ENCODE measurements around the gene ZNF586. TPM values are rescaled to one million over a fixed set of nuclear protein-coding genes. Genes with fewer than 3 reads are reported as not detected.
A peak's percentile ranks its signal among the peaks of the same experiment; 100 is the strongest.

Gene ZNF586
- total and polyA plus RNA-seq, 10 of the 15 experiments (the other 5 are each of a cell fraction or from before 2014, with no cell fraction given) = 3.9 to 24.2 (median 15.0) TPM

- TF ChIP-seq, protein P1, sequence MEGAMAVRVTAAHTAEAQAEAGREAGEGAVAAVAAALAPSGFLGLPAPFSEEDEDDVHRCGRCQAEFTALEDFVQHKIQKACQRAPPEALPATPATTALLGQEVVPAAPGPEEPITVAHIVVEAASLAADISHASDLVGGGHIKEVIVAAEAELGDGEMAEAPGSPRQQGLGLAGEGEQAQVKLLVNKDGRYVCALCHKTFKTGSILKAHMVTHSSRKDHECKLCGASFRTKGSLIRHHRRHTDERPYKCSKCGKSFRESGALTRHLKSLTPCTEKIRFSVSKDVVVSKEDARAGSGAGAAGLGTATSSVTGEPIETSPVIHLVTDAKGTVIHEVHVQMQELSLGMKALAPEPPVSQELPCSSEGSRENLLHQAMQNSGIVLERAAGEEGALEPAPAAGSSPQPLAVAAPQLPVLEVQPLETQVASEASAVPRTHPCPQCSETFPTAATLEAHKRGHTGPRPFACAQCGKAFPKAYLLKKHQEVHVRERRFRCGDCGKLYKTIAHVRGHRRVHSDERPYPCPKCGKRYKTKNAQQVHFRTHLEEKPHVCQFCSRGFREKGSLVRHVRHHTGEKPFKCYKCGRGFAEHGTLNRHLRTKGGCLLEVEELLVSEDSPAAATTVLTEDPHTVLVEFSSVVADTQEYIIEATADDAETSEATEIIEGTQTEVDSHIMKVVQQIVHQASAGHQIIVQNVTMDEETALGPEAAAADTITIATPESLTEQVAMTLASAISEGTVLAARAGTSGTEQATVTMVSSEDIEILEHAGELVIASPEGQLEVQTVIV (IDR thresholded peaks at IDR 0.05; ENCODE audit: borderline replicate concordance, partially characterized antibody) = no peak
- TF ChIP-seq SUPT20H (IDR thresholded peaks at IDR 0.05; ENCODE audit: borderline replicate concordance, control insufficient read depth, low read depth, low read length) (no peak), IRF5 (IDR thresholded peaks at IDR 0.05; ENCODE audit: borderline replicate concordance) (no peak)
Observed at GRCh38 chr19:57813919-57814504, 44.5 kb downstream of the ZNF586 start (continued).

DNA sequence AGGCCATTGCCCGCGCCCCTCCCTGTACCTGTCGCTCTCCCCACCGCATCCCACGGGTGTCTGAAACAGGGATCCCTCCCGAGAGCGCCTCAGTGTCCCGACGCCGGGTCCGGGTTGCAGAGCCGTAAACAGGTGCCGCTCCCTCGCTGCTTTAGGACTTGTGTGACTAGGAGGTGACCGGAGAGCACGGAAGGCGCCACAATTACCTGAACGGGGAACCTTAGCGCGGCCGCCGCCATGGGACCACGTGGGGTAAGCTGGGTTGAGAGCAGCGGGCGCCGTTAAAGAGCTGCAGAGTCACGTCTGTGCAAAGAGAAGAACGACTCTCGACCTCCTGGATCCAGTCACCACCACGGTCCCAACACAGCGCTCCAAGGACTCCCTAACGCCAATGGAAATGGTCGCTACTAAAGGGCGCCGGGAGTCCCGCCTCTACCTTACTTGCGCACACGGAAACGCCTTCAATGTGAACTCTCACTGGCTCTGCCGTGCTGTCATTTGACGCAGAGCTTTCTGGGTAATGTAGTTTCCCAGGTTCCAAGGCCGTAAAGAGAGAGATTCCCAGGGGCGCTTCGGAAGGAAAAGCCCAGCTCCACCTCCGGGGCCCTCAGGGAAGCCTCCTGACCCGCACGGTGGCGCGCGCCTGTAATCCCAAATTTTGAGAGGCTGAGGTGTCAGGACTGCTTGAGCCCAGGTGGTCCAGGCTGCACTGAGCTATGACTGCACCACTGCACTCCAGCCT lies 45.2 kb downstream of the ZNF586 start, which contains the start of gene ZNF552:
ZNF552 (minus strand) TSS at position 409 of the 742 bp plus-strand sequence; CDS start at position 239, 170 bp downstream.
- H3K36me3 ChIP-seq (ENCODE audit: control insufficient read depth in 2 of 2, insufficient read depth in 2 of 2, low read length in 1 of 2) = peaks cover 0 to 3% of the 10 kb centered on the region in 2 experiments; a peak in 2 of 4 replicates
- ChIA-PET CTCF (interaction anchor here (0.9 kb wide), 1 partner anchor 12 kb away, joined by 3 read pairs; no protein-coding TSS in a partner anchor), RAD21 (ENCODE audit: unreplicated experiment) (no interaction called here), SMC1A (ENCODE audit: uncharacterized antibody, unreplicated experiment) (no interaction called here), POLR2A (interaction anchor here (0.6 to 1.2 kb wide), 4 partner anchors 11 to 29 kb away, joined by 3 to 4 read pairs (median 3); no protein-coding TSS in a partner anchor)
- ATAC-seq = peak; percentile 88
- no peaks in the 10 kb centered on the region for H3K9me3 ChIP-seq (replicated peaks; ENCODE audit: control insufficient read depth, insufficient read depth, low read length)
- H3K4me1 ChIP-seq (ENCODE audit: control insufficient read depth, insufficient read depth, low read length) = peaks cover 8% of the 10 kb centered on the region
- DNase-seq (ENCODE audit: low read depth, low spot score) = peak; percentile 71
- intact Hi-C loops (cut with micrococcal nuclease; ENCODE audit: unreplicated experiment) = no loop called here
- in situ Hi-C loops (cut with MboI) = loop anchor here (25.0 kb wide), 1 partner anchor 1677 kb away; the partner anchor contains the start of gene ZNF444
- peak within 1 kb of the TSS; percentile 93 for H3K4me3 ChIP-seq
- peak within 1 kb of the TSS; percentile 82 for H3K27ac ChIP-seq (ENCODE audit: control insufficient read depth, insufficient read depth)
- peak; percentile 54 for FAIRE-seq
- no peaks in the 10 kb centered on the region for H3K27me3 ChIP-seq (replicated peaks in 1 of 2; ENCODE audit: control insufficient read depth in 2 of 2, insufficient read depth in 2 of 2, low read length in 1 of 2)
- H2AFZ ChIP-seq (ENCODE audit: control insufficient read depth, low read depth, low read length) = peak within 1 kb of the TSS; percentile 88
- H4K20me1 ChIP-seq (ENCODE audit: control insufficient read depth, insufficient read depth) = no peaks in the 10 kb centered on the region
- WGBS (ENCODE audit: insufficient coverage, insufficient replicate concordance, low lambda C conversion rate, missing lambda C conversion rate) = 1% methylated on average over 50 of the region's 50 CpGs
- H3K4me2 ChIP-seq (ENCODE audit: control insufficient read depth, insufficient read depth) = peak within 1 kb of the TSS; percentile 98
- H3K9ac ChIP-seq (ENCODE audit: control insufficient read depth, insufficient read depth, low read length) = peak within 1 kb of the TSS; percentile 92
- BruUV-seq (replicated peaks) = no TSS peak
- peaks cover 19% of the 10 kb centered on the region for H3K79me2 ChIP-seq (ENCODE audit: control insufficient read depth, insufficient read depth, low read length)
- TF ChIP-seq ATF2 (IDR thresholded peaks at IDR 0.05; ENCODE audit: low read length) = no peak
- TF ChIP-seq TCF3 (IDR thresholded peaks at IDR 0.05; ENCODE audit: borderline replicate concordance, insufficient read depth, low read depth, low read length) = no peak
- TF ChIP-seq RELA (IDR thresholded peaks at IDR 0.05; ENCODE audit: borderline replicate concordance, partially characterized antibody) = peak; percentile 73
- TF ChIP-seq RCOR1 (conservative IDR thresholded peaks at IDR 0.05; ENCODE audit: low read depth, low read length) = no peak
- TF ChIP-seq NRF1 (conservative IDR thresholded peaks at IDR 0.05; ENCODE audit: low read depth, low read length) = peak; percentile 48
- TF ChIP-seq EZH2 (IDR thresholded peaks at IDR 0.05; ENCODE audit: borderline replicate concordance, control insufficient read depth, low read depth, low read length) = no peak
- TF ChIP-seq NR2C1 (IDR thresholded peaks at IDR 0.05) = peak; percentile 68
- no peak for TF ChIP-seq CHD4 (IDR thresholded peaks at IDR 0.05)
- peak; percentile 55; the same call in 1 of the 2 replicates for TF ChIP-seq RAD51 (IDR thresholded peaks at IDR 0.05)
- TF ChIP-seq CBX3 (IDR thresholded peaks at IDR 0.05; ENCODE audit: borderline replicate concordance, low read depth) = no peak
- no peak for TF ChIP-seq PAX8 (IDR thresholded peaks at IDR 0.05)
- TF ChIP-seq MXI1 (IDR thresholded peaks at IDR 0.05; ENCODE audit: low read depth, low read length) = peak; percentile 70; the same call in 1 of the 2 replicates
- TF ChIP-seq CEBPB (IDR thresholded peaks at IDR 0.05; ENCODE audit: borderline replicate concordance in 1 of 2, low read depth in 2 of 2, low read length in 2 of 2) = no peak
